Subcutaneous abdominal adipose tissue (tissue), 5 donors: Measurements from ENCODE around the gene SGSH.

ENCODE experiments used
- H3K27ac ChIP-seq: one replicate; pipeline ENCODE4 v1.7.0; 2013; ENCODE audit warnings: low read depth, mild to moderate bottlenecking, inconsistent platforms, low read length, moderate library complexity
- H3K27me3 ChIP-seq, 5 donors: one replicate each; pipeline ENCODE4 v1.7.0; 2013; ENCODE audit warnings: low read length in 5 of 5, inconsistent platforms in 1 of 5; ENCODE audit not compliant: control insufficient read depth in 5 of 5, insufficient read depth in 4 of 5
- H3K36me3 ChIP-seq, 5 donors: one replicate each; pipeline ENCODE4 v1.7.0; 2013; ENCODE audit warnings: low read length in 5 of 5; ENCODE audit not compliant: control insufficient read depth in 5 of 5, insufficient read depth in 5 of 5
- H3K4me1 ChIP-seq, 5 donors: one replicate each; pipeline ENCODE4 v1.7.0; 2013; ENCODE audit warnings: low read length in 5 of 5, mild to moderate bottlenecking in 3 of 5, moderate library complexity in 1 of 5; ENCODE audit not compliant: control insufficient read depth in 5 of 5, insufficient read depth in 5 of 5
- H3K4me3 ChIP-seq, 5 donors: one replicate each; pipeline ENCODE4 v1.7.0; 2013; ENCODE audit warnings: low read length in 5 of 5, low read depth in 1 of 5
- H3K9ac ChIP-seq, 5 donors: one replicate each; pipeline ENCODE4 v1.7.0; 2013; ENCODE audit warnings: low read length in 5 of 5, mild to moderate bottlenecking in 4 of 5, moderate library complexity in 3 of 5
- H3K9me3 ChIP-seq, 5 donors: one replicate each; pipeline ENCODE4 v1.7.0; 2013; ENCODE audit warnings: low read length in 5 of 5; ENCODE audit not compliant: control insufficient read depth in 5 of 5
- donor health status: healthy.
- donor health status: healthy.
- donor health status: healthy.
- donor health status: healthy.
- donor health status: healthy.

Gene SGSH

GRCh38 chr17:80182118-80182844 is 37.9 kb downstream of the SGSH start:
- peaks cover 0 to 12% (median 9%) of the 10 kb centered on the region in 5 donors for H3K27me3 ChIP-seq
- H3K9me3 ChIP-seq = no peaks in the 10 kb centered on the region
- no peaks in the 10 kb centered on the region for H3K36me3 ChIP-seq
- peaks cover 0 to 4% (median 3%) of the 10 kb centered on the region in 5 donors for H3K4me1 ChIP-seq
- no peak overlapping the region for H3K9ac ChIP-seq
- H3K27ac ChIP-seq = no peak overlapping the region
- no peak overlapping the region for H3K4me3 ChIP-seq

- no peaks in the 10 kb centered on the region for H3K36me3 ChIP-seq
- no peak overlapping the region for H3K4me3 ChIP-seq
- H3K9me3 ChIP-seq = no peaks in the 10 kb centered on the region
- no peak overlapping the region for H3K27ac ChIP-seq
- H3K9ac ChIP-seq = no peak overlapping the region
- peaks cover 0 to 15% (median 8%) of the 10 kb centered on the region in 5 donors for H3K27me3 ChIP-seq
- H3K4me1 ChIP-seq = peaks cover 0 to 2% (median 0%) of the 10 kb centered on the region in 5 donors
Observed at GRCh38 chr17:80181431-80181830, 38.7 kb downstream of the SGSH start.

- Histone ChIP-seq H3K36me3 (no peaks in the 10 kb centered on the region), H3K27ac (no peak overlapping the region), H3K9me3 (no peaks in the 10 kb centered on the region), H3K27me3 (peaks cover 0 to 20% (median 10%) of the 10 kb centered on the region in 5 donors), H3K9ac (no peak overlapping the region), H3K4me3 (no peak overlapping the region), H3K4me1 (peaks cover 0 to 2% (median 0%) of the 10 kb centered on the region in 5 donors)
Observed at GRCh38 chr17:80180192-80180591, 39.9 kb downstream of the SGSH start.

- H3K4me1 ChIP-seq = peaks cover 0 to 2% (median 0%) of the 10 kb centered on the region in 5 donors
- H3K27ac ChIP-seq = no peak overlapping the region
- H3K4me3 ChIP-seq = no peak overlapping the region
- H3K9me3 ChIP-seq = no peaks in the 10 kb centered on the region
- H3K36me3 ChIP-seq = no peaks in the 10 kb centered on the region
- no peak overlapping the region for H3K9ac ChIP-seq
- H3K27me3 ChIP-seq = peaks cover 0 to 15% (median 10%) of the 10 kb centered on the region in 5 donors
Observed at GRCh38 chr17:80177986-80178595, 42.0 kb downstream of the SGSH start.

- peaks cover 0 to 2% (median 0%) of the 10 kb centered on the region in 5 donors for H3K4me1 ChIP-seq
- no peaks in the 10 kb centered on the region for H3K36me3 ChIP-seq
- no peak overlapping the region for H3K9ac ChIP-seq
- H3K27me3 ChIP-seq = peaks cover 0 to 12% (median 10%) of the 10 kb centered on the region in 5 donors
- H3K27ac ChIP-seq = no peak overlapping the region
- no peaks in the 10 kb centered on the region for H3K9me3 ChIP-seq
- no peak overlapping the region for H3K4me3 ChIP-seq
Observed at GRCh38 chr17:80176757-80177156, 43.4 kb downstream of the SGSH start.

- no peak overlapping the region for H3K4me3 ChIP-seq
- H3K9me3 ChIP-seq = no peaks in the 10 kb centered on the region
- no peak overlapping the region for H3K27ac ChIP-seq
- no peak overlapping the region for H3K9ac ChIP-seq
- peaks cover 3 to 8% (median 6%) of the 10 kb centered on the region in 5 donors for H3K27me3 ChIP-seq
- H3K36me3 ChIP-seq = no peaks in the 10 kb centered on the region
- peaks cover 0 to 2% (median 0%) of the 10 kb centered on the region in 5 donors for H3K4me1 ChIP-seq
Observed at GRCh38 chr17:80173916-80174315, 46.2 kb downstream of the SGSH start.

GRCh38 chr17:80173126-80173525 is 47.0 kb downstream of the SGSH start:
- H3K4me1 ChIP-seq = peaks cover 0 to 2% (median 0%) of the 10 kb centered on the region in 5 donors
- H3K9ac ChIP-seq = no peak overlapping the region
- no peak overlapping the region for H3K27ac ChIP-seq
- peaks cover 3 to 8% (median 6%) of the 10 kb centered on the region in 5 donors for H3K27me3 ChIP-seq
- no peaks in the 10 kb centered on the region for H3K9me3 ChIP-seq
- H3K36me3 ChIP-seq = no peaks in the 10 kb centered on the region
- no peak overlapping the region for H3K4me3 ChIP-seq

- no peak overlapping the region for H3K27ac ChIP-seq
- no peak overlapping the region for H3K9ac ChIP-seq
- H3K36me3 ChIP-seq = no peaks in the 10 kb centered on the region
- no peaks in the 10 kb centered on the region for H3K4me1 ChIP-seq
- H3K27me3 ChIP-seq = peaks cover 3 to 6% (median 4%) of the 10 kb centered on the region in 5 donors
- H3K9me3 ChIP-seq = no peaks in the 10 kb centered on the region
- no peak overlapping the region for H3K4me3 ChIP-seq
Observed at GRCh38 chr17:80171681-80172080, 48.5 kb downstream of the SGSH start.

- Histone ChIP-seq H3K36me3 (no peaks in the 10 kb centered on the region), H3K9me3 (no peaks in the 10 kb centered on the region), H3K27ac (no peak within 1 kb of the TSS), H3K9ac (no peak within 1 kb of the TSS), H3K4me3 (no peak within 1 kb of the TSS), H3K4me1 (no peaks in the 10 kb centered on the region), H3K27me3 (peaks cover 0 to 3% (median 0%) of the 10 kb centered on the region in 5 donors)
Observed at GRCh38 chr17:80169784-80170500, 50.2 kb downstream of the SGSH start, which contains the start of gene CARD14. Gene CARD14, plus strand, starts transcription at chr17:80170030. Its CDS starts 11,409 bp downstream, at chr17:80181439.

- H3K36me3 ChIP-seq = no peaks in the 10 kb centered on the region
- no peak overlapping the region for H3K9ac ChIP-seq
Observed at GRCh38 chr17:80169107-80169506, 51.0 kb downstream of the SGSH start.

More at GRCh38 chr17:80169107-80169506, 51.0 kb downstream of the SGSH start:
- no peaks in the 10 kb centered on the region for H3K4me1 ChIP-seq
- peaks cover 0 to 3% (median 0%) of the 10 kb centered on the region in 5 donors for H3K27me3 ChIP-seq
- no peak overlapping the region for H3K4me3 ChIP-seq
- H3K27ac ChIP-seq = no peak overlapping the region
- H3K9me3 ChIP-seq = no peaks in the 10 kb centered on the region
